Inferior parietal cortex (tissue), 1 donor: ENCODE data around the gene RAD51B.
"Not testable (repeated sequence)": the region's sequence is repeated elsewhere in the genome, so short reads cannot be mapped to it uniquely, and the experiment has no call there.

ENCODE experiments used
- DNase-seq: peaks from one replicate; pipeline ENCODE4 v3.0.0-alpha.2; 2016; ENCODE audit errors: extremely low spot score

The RAD51B gene

GRCh38 chr14:68020999-68021663, 201.6 kb downstream of the RAD51B start:
- DNase-seq, result no peak

GRCh38 chr14:68027276-68027675, 207.7 kb downstream of the RAD51B start:
- DNase-seq, result no peak

- no peak for DNase-seq
Measured at GRCh38 chr14:68028075-68028474, 208.5 kb downstream of the RAD51B start.

- DNase-seq, result not testable (repeated sequence)
Measured at GRCh38 chr14:68031011-68031410, 211.4 kb downstream of the RAD51B start.

- no peak for DNase-seq
Measured at GRCh38 chr14:68032154-68032553, 212.6 kb downstream of the RAD51B start.

- DNase-seq, result no peak
Measured at GRCh38 chr14:68033336-68033932, 213.9 kb downstream of the RAD51B start.

- DNase-seq, result no peak
Measured at GRCh38 chr14:68034896-68035295, 215.3 kb downstream of the RAD51B start.

GRCh38 chr14:68036202-68036601, 216.6 kb downstream of the RAD51B start:
- DNase-seq, result no peak

- DNase-seq, result no peak
Measured at GRCh38 chr14:68039593-68039992, 220.0 kb downstream of the RAD51B start.

GRCh38 chr14:68040633-68041369, 221.2 kb downstream of the RAD51B start:
- no peak for DNase-seq

GRCh38 chr14:68041876-68042354, 222.3 kb downstream of the RAD51B start:
- no peak for DNase-seq

GRCh38 chr14:68042586-68043210, 223.1 kb downstream of the RAD51B start:
- DNase-seq, result no peak

GRCh38 chr14:68043752-68044151, 224.2 kb downstream of the RAD51B start:
- no peak for DNase-seq

GRCh38 chr14:68047906-68048305, 228.3 kb downstream of the RAD51B start:
- DNase-seq, result no peak

- DNase-seq, result not testable (repeated sequence)
Measured at GRCh38 chr14:68048815-68049214, 229.2 kb downstream of the RAD51B start.

- no peak for DNase-seq
Measured at GRCh38 chr14:68050177-68050576, 230.6 kb downstream of the RAD51B start.

- no peak for DNase-seq
Measured at GRCh38 chr14:68051146-68051545, 231.6 kb downstream of the RAD51B start.

GRCh38 chr14:68060198-68060597, 240.6 kb downstream of the RAD51B start:
- no peak for DNase-seq

GRCh38 chr14:68062651-68063050, 243.1 kb downstream of the RAD51B start:
- DNase-seq, result no peak

- DNase-seq, result no peak
Measured at GRCh38 chr14:68065322-68065721, 245.7 kb downstream of the RAD51B start.

GRCh38 chr14:68074765-68075381, 255.3 kb downstream of the RAD51B start:
- no peak for DNase-seq
